Body of pancreas (tissue), 4 donors: ENCODE data around the gene HS3ST6. TPM values are rescaled to one million over a fixed set of nuclear protein-coding genes. Genes with fewer than 3 reads are reported as not detected.

Source experiments
- ATAC-seq: fragments of 150-250 bp; one replicate; pipeline ENCODE4 v1.9.1; 2016
- DNase-seq, 4 donors: peaks; one replicate each; pipeline ENCODE4 v3.0.0-alpha.2; 2019
- H3K27ac ChIP-seq, 4 donors: fragments of 200-600 bp; sonication (generic); 1 replicate in 3 of 4; 2 replicates in 1 of 4; pipeline versions ENCODE4 v1.5.1 to v1.6.1; 2016 to 2019; ENCODE audit warnings: mild to moderate bottlenecking in 1 of 4, mixed read lengths in 1 of 4, moderate library complexity in 1 of 4
- H3K27me3 ChIP-seq, 2 donors: fragments of 200-600 bp; sonication (generic); one replicate each; pipeline ENCODE4 v1.6.0; 2016; ENCODE audit warnings: mild to moderate bottlenecking in 1 of 2
- H3K36me3 ChIP-seq, 2 donors: fragments of 200-600 bp; sonication (generic); replicated peaks in 1 of 2; 2 replicates each; pipeline ENCODE4 v1.5.1; 2016; ENCODE audit warnings: low read depth in 2 of 2; ENCODE audit not compliant: insufficient read depth in 1 of 2
- H3K4me1 ChIP-seq: fragments of 200-600 bp; sonication (generic); one replicate; pipeline ENCODE4 v1.6.0; 2016
- H3K4me3 ChIP-seq, 2 donors: fragments of 200-600 bp; sonication (generic); 1 replicate in 1 of 2; 2 replicates in 1 of 2; pipeline ENCODE4 v1.5.1; 2016 to 2019
- H3K9me3 ChIP-seq, 3 donors: fragments of 200-600 bp; sonication (generic); 1 replicate in 2 of 3; 2 replicates in 1 of 3; pipeline ENCODE4 v1.5.1; 2016
- CTCF ChIP-seq, 7 experiments: fragments of 450-650 bp in 4 of 7; fragments of 200-600 bp in 3 of 7; sonication (generic) in 3 of 7; IDR thresholded peaks; one replicate each; pipeline ENCODE4 v1.5.1; 2016 to 2019; ENCODE audit warnings: antibody characterized with exemption in 7 of 7
- POLR2A ChIP-seq, 3 donors: fragments of 450-650 bp; IDR thresholded peaks; one replicate each; pipeline ENCODE4 v1.6.1; 2016; ENCODE audit warnings: antibody characterized with exemption in 3 of 3, mild to moderate bottlenecking in 2 of 3
- WGBS, 2 donors: methylation state at CpG; one replicate each; pipeline ENCODE4 v1.1.5; 2017; 5-methylcytosine and 5-hydroxymethylcytosine counted together
- intact Hi-C: fragments of 100-400 bp; cut with DNase I; formaldehyde crosslinking; loops from one replicate; pipeline ENCODE4 v1.15.1; 2023
- total RNA-seq, 2 donors: library from RNA; depleted of rRNA; stranded (reverse); fragments of >200 nt; gene quantifications; one replicate each; pipeline ENCODE4 v1.1.0, GENCODE V29; 2016

HS3ST6 gene
- total RNA-seq, 2 donors from 2014 or later, result not detected

DNA sequence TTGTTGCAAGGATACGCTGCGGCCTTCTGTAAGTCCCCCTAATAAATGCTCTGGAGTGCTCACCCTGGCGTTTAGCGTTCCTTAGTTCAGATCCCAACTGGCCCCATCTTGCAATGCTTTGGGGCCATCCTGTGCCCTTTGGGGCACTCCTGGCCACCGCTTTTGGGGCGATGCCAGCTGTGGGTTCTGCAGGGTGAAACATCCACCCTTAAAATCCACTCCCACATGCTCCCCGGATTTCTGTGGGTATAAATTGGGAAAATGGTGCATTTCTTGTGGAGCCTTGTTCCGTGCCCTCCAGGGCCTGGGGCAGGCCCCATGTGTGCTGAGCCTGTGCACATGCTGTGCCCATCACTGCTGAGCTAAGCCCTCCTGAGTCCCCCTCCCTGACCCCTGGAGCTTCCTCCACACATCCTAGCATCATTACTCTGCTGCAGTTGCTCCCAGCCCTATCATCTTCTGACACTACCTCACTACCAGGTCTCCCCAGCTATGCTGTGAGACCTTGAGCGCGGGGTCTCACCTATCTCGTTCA, 18.8 kb upstream of the HS3ST6 start:
- Histone ChIP-seq H3K27ac (no peak overlapping the region), H3K36me3 (peaks cover 6 to 8% of the 10 kb centered on the region in 2 donors), H3K4me1 (peaks cover 68% of the 10 kb centered on the region), H3K4me3 (no peak overlapping the region), H3K9me3 (no peaks in the 10 kb centered on the region), H3K27me3 (no peaks in the 10 kb centered on the region)
- ATAC-seq, result no peak
- intact Hi-C loops, result no loop called here
- TF ChIP-seq POLR2A (IDR thresholded peaks at IDR 0.05), result no peak
- no peak for TF ChIP-seq CTCF (IDR thresholded peaks at IDR 0.05)
- no peak for DNase-seq
- WGBS, 2 donors, result 76 to 83% methylated on average over 11 of the region's 11 CpGs

DNA sequence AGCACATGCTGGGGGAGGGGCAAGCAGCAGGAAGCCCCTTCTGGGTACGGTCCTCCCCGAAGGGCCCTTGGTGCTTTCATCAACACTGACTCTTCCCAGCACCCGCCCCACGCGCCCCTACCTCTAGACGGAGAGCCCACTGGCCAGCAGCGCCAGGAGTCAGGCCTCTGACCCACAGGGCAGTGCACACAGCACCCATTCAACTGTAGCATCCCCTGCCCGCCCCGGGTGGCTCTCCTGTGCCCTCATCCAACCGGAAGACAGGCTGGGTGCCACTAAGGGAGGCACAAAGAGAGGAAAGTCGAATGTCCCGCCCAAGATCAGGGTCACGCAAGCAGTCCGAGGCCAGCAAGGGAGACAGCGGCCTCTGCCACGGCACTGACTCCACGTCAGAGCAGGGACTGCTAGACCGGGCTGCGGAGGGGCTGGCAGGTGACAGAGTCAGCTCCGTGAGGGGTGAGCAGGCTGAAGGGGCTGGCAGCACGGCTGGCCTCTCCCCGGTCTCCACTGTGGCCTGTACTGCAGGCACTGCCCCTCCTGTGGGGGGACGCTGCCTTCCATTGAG, 15.0 kb upstream of the HS3ST6 start:
- intact Hi-C loops, result loop anchor here (5.0 kb wide), 1 partner anchor 76 kb away; no protein-coding TSS in a partner anchor
- ATAC-seq (no peak), DNase-seq (peak in 3 of 4 donors; percentile 32 to 62 (median 42))
- 46 to 72% methylated on average over 7 to 22 of the region's 23 CpGs for WGBS, 2 donors
- Histone ChIP-seq H3K27ac (peak overlapping the region; percentile 38 to 64 (median 50)), H3K27me3 (no peaks in the 10 kb centered on the region), H3K9me3 (no peaks in the 10 kb centered on the region), H3K36me3 (peaks cover 0 to 5% of the 10 kb centered on the region in 2 donors), H3K4me1 (peaks cover 55% of the 10 kb centered on the region), H3K4me3 (no peak overlapping the region)
- no peak for TF ChIP-seq POLR2A (IDR thresholded peaks at IDR 0.05)
- no peak for TF ChIP-seq CTCF (IDR thresholded peaks at IDR 0.05)

GRCh38 chr16:1932050-1933028, 14.1 kb upstream of the HS3ST6 start:
- H3K4me3 ChIP-seq, result no peak overlapping the region
- TF ChIP-seq POLR2A (IDR thresholded peaks at IDR 0.05), result peak in 1 of 3 donors; percentile 13
- peak in 6 of 7 experiments; percentile 9 to 60 (median 46) for TF ChIP-seq CTCF (IDR thresholded peaks at IDR 0.05)
- no peaks in the 10 kb centered on the region for H3K36me3 ChIP-seq
- ATAC-seq (peak; percentile 55), DNase-seq (peak; percentile 75 to 92 (median 84))
- WGBS, 2 donors, result 36 to 49% methylated on average over 5 to 19 of the region's 19 CpGs
- intact Hi-C loops, result loop anchor here (5.0 kb wide), 1 partner anchor 75 kb away; no protein-coding TSS in a partner anchor
- no peaks in the 10 kb centered on the region for H3K9me3 ChIP-seq
- peaks cover 47% of the 10 kb centered on the region for H3K4me1 ChIP-seq
- H3K27me3 ChIP-seq, result no peaks in the 10 kb centered on the region
- peak overlapping the region; percentile 38 to 64 (median 52) for H3K27ac ChIP-seq

- H3K4me3 ChIP-seq, result no peak overlapping the region
- no peaks in the 10 kb centered on the region for H3K27me3 ChIP-seq
- DNase-seq (no peak), ATAC-seq (no peak)
- H3K27ac ChIP-seq, result no peak overlapping the region
- H3K4me1 ChIP-seq, result peaks cover 39% of the 10 kb centered on the region
- WGBS, 2 donors, result 73 to 77% methylated on average over 7 to 10 of the region's 10 CpGs
- H3K9me3 ChIP-seq, result no peaks in the 10 kb centered on the region
- TF ChIP-seq CTCF (IDR thresholded peaks at IDR 0.05) (no peak), POLR2A (IDR thresholded peaks at IDR 0.05) (no peak)
- H3K36me3 ChIP-seq, result no peaks in the 10 kb centered on the region
- intact Hi-C loops, result loop anchor here (5.0 kb wide), 1 partner anchor 73 kb away; no protein-coding TSS in a partner anchor
These were observed 12.1 kb upstream of the HS3ST6 start for GRCh38 chr16:1930338-1930720.
